Measurements from ENCODE around the gene HLA-F.
A peak's percentile ranks its signal among the peaks of the same experiment; 100 is the strongest.

The HLA-F gene

DNA sequence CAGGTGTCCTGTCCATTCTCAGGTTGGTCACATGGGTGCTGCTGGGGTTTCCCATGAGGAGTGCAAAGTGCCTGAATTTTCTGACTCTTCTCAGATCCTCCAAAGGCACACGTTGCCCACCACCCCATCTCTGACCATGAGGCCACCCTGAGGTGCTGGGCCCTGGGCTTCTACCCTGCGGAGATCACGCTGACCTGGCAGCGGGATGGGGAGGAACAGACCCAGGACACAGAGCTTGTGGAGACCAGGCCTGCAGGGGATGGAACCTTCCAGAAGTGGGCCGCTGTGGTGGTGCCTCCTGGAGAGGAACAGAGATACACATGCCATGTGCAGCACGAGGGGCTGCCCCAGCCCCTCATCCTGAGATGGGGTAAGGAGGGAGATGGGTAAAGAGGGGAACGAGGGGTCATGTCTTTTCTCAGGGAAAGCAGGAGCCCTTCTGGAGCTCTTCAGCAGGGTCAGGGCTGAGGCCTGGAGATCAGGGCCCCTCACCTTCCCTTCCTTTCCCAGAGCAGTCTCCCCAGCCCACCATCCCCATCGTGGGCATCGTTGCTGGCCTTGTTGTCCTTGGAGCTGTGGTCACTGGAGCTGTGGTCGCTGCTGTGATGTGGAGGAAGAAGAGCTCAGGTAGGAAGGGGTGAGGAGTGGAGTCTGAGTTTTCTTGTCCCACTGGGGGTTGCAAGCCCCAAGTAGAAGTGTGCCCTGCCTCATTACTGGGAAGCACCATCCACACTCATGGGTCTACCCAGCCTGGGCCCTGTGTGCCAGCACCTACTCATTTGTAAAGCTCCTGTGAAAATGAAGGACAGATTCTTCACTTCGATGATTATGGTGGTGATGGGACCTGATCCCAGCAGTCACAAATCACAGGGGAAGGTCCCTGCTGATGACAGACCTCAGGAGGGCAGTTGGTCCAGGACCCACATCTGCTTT, 2.0 kb downstream of the HLA-F start:
- DNase-seq = no peak

DNA sequence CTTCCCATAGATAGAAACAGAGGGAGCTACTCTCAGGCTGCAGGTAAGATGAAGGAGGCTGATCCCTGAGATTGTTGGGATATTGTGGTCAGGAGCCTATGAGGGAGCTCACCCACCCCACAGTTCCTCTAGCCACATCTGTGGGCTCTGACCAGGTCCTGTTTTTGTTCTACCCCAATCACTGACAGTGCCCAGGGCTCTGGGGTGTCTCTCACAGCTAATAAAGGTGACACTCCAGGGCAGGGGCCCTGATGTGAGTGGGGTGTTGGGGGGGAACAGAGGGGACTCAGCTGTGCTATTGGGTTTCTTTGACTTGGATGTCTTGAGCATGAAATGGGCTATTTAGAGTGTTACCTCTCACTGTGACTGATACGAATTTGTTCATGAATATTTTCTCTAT, 2.8 kb downstream of the HLA-F start:
- no peak for DNase-seq

DNA sequence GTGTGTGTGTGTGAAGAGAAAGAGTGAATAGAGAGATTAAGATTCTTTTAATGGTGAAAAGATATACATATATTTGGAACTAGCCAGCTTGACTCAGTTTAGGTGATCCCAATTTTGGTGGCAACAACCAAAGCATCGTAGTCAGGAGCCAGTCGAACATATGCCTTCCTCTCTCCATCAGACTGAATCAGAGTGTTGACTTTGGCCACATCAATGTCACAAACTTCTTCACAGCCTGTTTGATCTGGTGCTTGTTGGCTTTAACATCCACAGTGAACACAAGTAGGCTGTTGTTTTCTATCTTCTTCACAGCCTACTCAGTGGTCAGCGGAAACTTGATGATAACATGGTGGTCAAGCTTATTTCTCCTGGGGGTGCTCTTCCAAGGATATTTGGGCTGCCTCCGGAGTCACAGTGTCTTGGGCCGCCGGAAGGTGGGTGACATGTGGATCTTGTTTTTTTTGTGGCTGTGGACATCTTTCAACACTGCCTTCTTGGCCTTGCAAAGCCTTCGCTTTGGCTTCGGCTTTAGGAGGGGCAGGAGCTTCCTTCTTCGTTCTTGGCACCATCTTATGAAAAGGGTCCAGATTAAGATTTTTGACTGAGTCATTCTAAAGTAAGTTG, 3.4 kb downstream of the HLA-F start:
- no peak for DNase-seq

DNA sequence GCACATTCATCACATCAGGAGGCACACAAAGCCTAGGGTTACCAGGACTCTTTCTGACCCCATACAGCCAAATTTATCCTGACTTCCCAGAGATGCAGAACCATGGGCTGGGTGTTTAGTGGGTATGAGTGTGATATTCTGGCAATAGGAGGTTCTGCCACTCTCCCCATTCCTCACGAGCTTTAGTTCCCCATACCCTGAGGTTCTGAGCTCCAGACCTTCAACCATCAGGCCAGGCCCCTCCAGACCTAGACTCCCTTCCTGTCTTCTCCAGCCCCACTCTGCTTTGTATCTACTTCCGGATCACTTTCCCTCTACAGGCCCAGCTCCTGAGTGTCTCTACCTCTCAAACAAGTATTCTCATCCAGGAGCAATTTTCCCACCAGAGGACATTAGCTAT, 4.4 kb downstream of the HLA-F start:
- no peak for DNase-seq

DNA sequence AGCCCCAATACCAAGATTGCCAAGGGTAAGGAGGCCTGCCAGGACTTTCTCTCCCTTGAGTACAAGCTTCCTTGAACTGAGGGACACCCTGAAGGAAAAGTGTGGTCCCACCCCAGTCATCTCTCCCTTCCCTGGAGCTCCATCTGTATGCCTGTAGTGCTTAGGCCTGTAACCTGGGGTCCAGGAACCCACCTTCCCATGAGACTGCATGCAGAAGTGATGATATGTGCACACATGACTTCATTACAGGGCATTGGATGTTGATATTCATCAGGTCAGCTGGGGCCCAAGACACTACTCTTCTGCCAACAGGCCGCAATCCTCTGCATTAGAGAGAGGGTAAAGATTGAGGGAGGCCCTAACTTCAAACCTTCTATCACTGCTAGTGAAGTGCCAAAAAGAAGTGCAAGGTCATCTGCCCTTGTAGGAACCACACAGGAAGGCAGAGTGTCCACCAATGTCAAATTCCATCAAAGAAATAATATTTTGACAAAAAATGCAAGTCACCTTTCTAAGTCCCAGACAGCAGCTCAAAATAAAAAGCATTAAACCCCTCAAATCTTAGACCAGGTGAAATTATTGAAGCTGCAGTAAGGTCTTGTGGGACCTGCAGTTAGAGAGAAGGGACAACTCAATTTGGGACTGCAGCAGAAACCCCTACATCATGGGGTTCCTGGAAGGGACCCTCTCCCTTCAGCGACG, 5.1 kb downstream of the HLA-F start:
- DNase-seq = no peak

DNA sequence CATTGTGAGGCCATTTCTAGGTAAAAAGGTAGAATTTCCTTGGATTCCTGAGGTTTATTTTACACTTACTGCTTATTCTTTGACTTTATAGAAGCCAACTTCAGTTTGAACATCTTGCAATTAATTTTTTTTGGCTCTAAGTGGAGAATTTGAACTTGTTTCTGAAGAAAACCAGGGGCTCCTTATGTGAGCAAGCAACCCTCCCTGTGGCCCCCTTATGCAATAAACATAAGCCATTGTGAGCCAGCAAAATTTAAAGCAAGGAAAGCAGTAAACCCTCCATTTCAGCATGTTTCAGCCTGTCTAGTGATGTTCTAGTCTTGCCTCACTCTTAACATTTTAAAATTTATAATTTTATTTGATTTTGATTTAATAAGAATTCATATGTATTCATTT, 5.6 kb downstream of the HLA-F start:
- no peak for DNase-seq

DNA sequence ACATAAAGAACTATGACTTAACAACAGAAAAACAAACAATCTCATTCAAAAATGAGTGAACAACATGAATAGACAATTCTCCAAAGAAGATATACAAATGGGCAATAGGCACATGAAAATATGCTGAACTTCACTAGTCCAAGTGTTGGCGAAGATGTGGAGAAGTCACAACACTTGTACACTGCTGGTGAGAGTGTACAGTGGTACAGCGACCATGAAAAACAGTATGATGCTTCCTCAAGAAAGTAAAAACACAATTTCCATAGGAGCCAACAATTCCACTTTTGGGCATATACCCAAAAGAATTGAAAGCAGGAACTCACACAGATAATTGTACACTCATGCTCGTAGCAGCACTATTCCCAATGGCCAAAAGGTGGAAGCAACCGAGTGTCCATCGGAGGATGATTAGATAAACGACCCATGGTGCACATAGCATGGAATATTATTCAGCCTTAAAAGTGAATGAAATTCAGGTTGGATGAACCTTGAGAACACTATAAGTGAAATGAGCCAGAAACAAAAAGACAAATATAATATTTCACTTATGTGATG, 6.6 kb downstream of the HLA-F start:
- no peak for DNase-seq

DNA sequence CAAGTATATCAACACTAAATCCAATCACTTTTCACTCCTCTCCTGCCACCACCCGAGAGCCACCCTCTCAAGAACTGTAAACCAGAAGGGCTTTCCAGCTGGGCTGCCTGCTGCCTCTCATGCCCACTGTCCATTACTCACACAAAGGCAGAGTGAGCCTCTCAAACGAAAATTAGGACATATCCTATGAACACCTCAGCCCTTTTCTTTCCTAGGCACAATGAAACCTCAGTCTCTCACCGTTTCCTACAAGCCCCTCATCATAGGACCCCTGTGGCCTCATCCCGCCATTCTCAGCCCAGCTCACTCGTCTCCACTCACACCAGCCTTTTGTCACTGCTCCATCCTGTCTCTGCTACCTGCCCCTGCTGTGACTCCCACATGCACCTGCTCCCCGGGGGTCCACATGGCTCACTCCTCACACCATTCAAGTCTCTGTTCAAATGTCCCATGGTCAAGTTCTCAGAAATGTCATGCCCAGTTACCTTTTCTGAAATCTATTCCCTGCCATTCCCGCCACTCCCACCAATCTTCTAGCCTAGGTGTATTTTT, 7.4 kb downstream of the HLA-F start:
- no peak for DNase-seq

DNA sequence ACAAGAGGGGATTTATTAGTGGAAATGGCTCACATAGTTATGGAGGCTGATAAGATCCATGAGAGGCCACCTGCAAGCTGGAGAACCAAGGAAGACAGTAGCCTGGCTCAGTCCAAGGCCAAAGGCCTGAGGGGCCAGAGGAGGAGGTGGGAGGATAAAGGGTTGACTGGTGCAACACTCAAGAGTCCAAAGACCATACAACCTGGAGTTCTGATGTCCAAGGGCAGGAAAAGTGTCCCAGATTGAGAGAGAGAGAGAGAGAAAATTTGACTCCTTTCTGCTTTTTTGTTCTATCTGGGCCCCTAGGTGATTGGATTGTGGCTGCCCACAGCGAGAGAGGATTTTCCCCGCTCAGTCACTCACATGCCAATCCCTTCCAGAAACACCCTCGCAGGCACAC, 8.0 kb downstream of the HLA-F start:
- DNase-seq = no peak

DNA sequence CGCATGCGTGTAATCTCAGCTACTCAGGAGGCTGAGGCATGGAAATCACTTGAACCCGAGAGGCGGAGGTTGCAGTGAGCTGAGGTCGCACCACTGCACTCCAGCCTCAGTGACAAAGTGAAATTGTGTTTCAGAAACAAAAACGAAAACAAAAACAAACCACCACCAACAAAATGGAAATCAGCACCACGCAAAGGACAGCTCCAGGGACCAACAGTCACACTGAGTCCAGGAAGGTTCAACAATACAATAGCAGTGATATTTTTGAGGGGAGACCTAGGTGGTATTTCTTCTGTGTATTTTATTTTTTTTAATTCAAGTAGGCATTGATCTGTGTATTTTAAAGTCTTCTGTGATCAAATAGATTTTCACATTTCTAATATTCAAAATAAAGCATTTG, 9.8 kb downstream of the HLA-F start:
- DNase-seq = no peak

DNA sequence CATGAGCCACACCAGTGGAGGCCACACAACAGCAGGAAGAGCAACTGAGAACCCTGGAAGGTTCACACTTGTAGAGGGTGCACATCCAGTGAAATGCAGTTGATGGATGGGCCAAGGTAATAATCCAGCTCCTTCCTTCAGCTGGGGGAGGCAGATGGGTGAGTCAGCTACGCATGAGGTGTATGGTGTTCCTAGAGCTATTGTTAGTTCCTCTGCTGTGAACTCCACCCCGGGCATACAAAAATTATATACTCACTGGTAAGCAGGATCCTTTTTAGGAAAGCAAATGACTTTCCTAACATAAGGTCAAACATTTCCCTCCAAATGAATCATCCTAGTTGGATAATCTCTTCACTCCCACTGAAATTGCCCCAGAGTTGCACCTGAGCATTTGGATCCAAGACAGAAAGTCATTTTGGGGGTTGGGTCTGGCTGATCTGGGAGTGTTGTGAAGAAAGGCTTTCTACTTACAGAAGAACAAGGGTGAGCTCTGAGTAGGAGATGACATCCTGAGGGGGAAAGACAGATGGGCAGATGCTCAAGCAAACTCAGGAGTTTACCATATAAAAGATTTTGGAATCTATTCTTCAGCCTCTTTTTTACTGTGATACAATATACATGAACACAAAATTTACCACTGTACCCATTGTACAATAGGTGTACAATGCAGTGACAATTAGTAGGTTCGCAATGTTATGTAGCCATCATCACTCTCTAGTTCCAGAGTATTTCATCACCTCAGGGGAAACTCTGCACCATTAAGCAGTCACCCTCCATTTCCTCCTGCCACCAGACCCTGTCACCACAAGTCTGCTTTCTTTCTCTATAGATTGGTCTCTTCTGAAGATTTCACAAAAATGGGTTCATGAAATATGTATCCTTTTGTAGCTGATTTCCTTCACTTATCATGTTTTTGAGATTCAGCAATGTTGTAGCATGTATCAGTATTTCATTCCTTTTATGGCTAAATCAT, 11.1 kb downstream of the HLA-F start:
- no peak for DNase-seq

DNA sequence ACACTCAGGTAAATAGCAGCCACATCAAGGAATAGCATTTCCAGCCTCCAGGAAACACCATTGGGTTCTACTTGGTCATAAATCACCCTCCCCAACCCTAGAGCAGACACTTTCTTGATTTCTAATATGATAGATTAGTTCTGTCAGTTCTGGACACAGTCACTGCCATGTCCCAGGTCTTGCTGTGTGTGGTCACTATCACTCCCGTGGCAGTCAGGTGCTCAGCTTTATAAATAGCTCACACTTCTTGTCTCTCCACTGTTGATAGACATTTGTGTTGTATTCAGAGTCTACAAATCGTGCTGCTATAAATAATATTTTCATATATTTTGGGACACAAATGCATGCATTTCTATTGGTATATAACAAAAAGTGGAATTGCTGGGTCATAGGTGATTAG, 13.3 kb downstream of the HLA-F start:
- no peak for DNase-seq

DNA sequence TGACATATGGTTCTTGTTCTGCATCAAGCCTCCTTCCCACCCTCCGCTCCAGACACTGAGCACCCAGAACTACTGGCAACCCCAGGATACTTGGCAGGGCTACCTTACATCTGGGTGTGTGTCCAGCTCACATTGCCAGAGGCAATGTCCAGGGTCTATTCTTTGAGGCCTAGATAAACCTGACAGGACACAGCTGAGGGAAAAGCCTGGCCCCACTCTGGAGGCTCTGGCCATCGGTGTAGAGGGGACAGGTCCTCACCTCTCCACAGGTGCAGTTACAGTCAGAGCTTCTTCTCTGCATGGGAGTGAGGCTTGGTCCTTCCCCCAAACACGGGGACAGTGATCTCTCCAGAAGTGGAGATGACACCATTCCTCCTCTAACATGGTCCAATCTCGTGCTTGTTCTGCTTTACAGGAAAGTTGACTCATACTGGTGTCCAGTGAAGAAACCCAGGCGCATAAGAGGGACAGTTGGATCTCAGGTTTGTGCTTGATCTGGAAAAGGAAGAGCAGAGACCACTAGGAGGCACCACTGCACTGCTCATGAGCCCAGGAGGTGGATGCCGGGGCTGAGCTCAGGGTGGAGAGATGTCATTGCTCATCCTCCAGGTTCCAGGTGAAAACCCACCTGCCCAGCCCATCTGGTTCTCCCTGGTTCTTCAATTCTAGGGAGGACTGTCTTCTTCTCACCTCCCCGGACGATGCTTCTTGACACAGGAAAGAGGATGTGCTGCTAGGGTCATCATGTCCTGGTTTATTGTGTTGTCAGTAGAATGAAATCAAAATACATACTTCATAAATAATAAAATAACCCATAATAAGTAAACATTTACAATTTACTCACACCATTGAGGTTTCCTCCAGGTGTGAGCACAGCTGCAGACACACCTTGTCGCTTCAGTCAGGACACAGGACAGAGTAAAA, 14.7 kb downstream of the HLA-F start:
- DNase-seq = peak; percentile 73

DNA sequence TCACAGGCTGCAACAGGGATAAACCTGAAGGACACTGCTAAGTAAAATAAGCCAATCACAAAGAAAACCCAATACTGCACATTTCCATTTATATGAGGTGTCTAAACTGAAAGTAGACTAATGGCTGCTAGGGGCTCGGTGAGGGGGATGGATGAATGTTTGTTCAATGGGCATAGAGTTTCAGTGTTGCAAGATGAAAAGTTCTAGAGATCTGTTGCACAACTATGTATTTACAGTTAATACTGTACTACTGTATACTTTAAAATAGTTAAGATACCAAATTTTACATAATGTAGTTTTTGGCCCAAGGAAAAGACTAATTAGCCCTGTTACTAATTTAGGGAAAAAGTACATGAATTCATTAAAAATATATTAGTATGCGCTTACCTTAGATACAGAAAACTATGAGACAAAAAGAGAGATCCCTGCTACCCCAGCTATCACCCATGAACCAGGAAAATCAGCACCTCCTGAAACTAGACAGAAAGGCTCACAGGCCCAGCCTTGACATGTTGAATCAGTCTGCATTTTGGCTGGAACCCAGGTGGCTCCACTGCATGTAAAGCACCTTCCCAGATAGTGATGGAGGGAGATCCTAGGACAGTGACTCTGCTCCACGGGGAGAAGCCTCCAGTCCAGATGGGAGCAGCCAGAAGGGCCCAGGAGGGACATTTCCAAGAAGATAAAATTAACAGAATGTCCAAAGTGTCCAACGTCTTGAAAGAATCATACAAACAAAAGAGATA, 16.1 kb downstream of the HLA-F start:
- DNase-seq = no peak

DNA sequence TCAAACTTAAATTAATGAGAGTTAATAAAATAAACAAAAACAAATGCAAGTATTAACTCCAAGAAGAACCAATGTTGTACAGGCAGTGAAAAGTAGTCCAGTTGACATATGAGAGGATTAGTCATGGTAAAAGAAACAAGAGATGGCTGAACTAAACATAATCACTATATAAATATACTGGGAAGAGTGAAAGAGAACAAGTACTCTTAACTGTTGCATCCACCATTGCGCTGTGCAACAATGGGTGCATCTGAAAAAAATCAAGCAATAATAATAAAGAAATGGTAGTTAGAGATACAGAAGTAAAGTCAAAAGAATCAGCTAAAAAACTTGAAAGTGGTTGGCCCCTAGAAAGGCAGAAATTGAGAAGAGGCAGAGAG, 16.6 kb downstream of the HLA-F start:
- no peak for DNase-seq

DNA sequence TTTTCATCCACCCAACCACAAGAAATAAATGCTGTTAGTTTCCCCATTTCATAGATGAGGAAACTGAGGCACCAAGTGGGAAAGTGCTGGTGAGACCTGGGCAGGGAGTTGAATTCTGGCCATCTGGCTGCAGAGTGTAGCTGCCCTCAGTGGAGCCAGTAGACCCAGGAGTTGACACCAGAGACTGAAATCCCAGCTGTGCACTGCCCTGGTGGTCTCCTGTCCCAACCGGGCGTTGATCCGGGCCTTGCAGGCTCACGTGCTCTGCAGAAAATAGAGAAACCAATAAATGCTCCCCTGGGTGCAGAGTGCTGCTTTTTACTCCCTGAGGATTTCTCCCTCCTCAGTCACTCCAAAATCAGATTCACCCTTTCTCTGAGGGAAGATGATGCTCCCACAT, 18.4 kb downstream of the HLA-F start:
- no peak for DNase-seq

DNA sequence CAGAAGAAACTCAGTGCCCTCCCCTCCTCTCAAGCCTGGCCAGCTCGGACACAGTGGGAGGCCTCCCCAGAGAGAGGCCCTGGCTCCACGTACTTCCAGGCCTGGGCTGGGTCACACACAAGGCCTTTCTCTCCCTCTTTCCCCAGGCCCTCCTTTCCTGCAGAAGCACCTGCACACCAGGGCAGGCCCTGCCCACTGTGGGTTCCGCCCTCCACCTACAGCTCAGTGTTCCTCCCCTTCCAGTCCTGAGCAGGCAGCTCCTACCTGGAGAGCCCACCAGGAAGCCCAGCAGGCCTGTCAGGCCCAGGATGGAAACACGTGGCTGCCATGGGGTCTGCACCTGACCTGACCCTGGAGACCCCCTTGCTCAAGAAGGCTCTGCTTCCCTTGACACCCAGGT, 18.9 kb downstream of the HLA-F start:
- no peak for DNase-seq

DNA sequence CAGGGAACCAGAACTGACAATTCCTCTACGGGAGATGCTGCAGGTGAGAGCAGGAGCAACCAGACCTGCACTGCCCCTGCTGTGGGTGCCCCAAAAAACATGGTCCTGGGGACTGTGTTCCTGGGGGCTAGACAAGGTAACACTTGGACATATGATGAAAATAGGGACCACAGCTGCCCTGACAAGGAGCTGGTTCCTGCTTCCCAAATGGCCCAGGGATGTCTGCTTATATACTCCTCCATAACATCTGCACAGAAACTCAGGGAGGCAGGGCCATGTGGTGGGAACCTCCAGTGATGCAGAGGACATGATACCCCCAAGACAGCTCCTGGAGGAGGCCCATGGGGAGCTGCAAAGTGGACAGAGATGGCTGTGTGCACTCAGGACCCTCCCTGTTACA, 19.8 kb downstream of the HLA-F start:
- DNase-seq = no peak

DNA sequence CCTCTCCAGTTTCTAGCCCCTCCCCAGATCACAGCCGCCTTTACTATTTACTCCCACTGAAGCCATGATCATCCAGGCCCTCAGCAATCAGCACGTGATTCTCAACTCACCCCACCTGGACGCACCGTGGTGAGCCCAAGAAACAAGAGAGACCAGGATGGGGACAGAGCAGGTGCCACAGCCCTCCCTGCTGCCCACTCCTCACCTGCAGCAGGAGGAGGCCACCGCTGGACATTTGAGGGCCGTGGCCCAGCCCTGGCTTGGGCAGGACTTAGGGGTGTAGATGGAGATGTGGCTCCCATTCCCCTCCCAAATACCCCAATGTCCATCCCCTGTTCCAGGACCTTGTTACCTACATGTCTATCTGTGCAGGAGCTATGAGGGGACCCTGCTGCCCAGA, 20.3 kb downstream of the HLA-F start:
- DNase-seq = no peak

DNA sequence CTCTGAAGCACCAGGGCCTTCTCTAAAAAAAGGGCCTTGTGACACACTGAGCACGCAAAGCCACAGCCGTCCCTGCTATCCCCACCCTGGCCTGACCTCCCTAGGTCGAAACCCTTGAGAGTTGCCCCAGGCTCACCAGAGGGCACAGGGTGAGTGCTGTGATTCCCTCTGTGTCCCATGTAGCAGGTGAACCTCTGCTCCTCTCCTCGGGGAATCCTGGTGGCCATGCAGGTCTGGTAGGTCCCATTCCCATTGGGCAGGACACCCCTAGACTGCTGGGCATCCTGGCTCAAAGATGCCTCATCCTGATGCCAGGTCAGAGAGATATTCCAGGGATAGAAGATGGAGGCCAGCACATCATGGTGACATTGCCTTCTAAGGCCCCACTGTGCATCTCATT, 20.9 kb downstream of the HLA-F start:
- DNase-seq = no peak

All from activated CD4-positive, alpha-beta T cell treated with anti-CD3 and anti-CD28 coated beads, Interleukin-2, amount 50 U/mL, for 1 hour (primary cell).